GM23248 (cell line): ENCODE results near the gene RARA.

ENCODE experiments used
- EZH2 ChIP-seq: fragments of 200-600 bp; sonication (generic); IDR thresholded peaks from 2 replicates; pipeline ENCODE4 v1.6.1; 2018; ENCODE audit warnings: antibody characterized with exemption, mild to moderate bottlenecking; ENCODE audit not compliant: insufficient read depth, poor library complexity, severe bottlenecking
- EZH2phosphoT487 ChIP-seq: fragments of 200-600 bp; sonication (generic); IDR thresholded peaks from 2 replicates; pipeline ENCODE4 v1.6.1; 2018; ENCODE audit warnings: antibody characterized with exemption, moderate library complexity, mild to moderate bottlenecking, low read depth; ENCODE audit not compliant: insufficient read depth

GRCh38 chr17:40326832-40327199, 17.8 kb downstream of the RARA start:
- TF ChIP-seq EZH2 (no peak), EZH2phosphoT487 (no peak)
